Breast epithelium (tissue), 4 donors: ENCODE data around the gene ADGRG3. TPM values are rescaled to one million over a fixed set of nuclear protein-coding genes. Genes with fewer than 3 reads are reported as not detected.

Experiments used
- DNase-seq, 2 donors: peaks; one replicate each; pipeline ENCODE4 v3.0.0-alpha.2; 2019; ENCODE audit warnings: low spot score in 2 of 2
- H3K27ac ChIP-seq, 2 donors: fragments of 200-600 bp; sonication (generic) in 1 of 2; one replicate each; pipeline ENCODE4 v1.5.1; 2016 to 2019; ENCODE audit warnings: mild to moderate bottlenecking in 1 of 2
- H3K27me3 ChIP-seq, 2 donors: fragments of 200-600 bp; sonication (generic) in 1 of 2; one replicate each; pipeline versions ENCODE4 v1.5.1 to v1.6.0; 2017 to 2019; ENCODE audit warnings: control low read depth in 1 of 2, mild to moderate bottlenecking in 1 of 2
- H3K36me3 ChIP-seq: fragments of 200-600 bp; one replicate; pipeline ENCODE4 v1.5.1; 2019
- H3K4me1 ChIP-seq, 2 donors: fragments of 200-600 bp; sonication (generic); one replicate each; pipeline ENCODE4 v1.5.1; 2016 to 2019; ENCODE audit warnings: control low read depth in 1 of 2
- H3K4me3 ChIP-seq, 3 donors: fragments of 200-600 bp; sonication (generic); 1 replicate in 2 of 3; 2 replicates in 1 of 3; pipeline ENCODE4 v1.5.1; 2016 to 2019; ENCODE audit warnings: mild to moderate bottlenecking in 3 of 3, moderate library complexity in 2 of 3
- H3K9me3 ChIP-seq, 2 donors: fragments of 200-600 bp; sonication (generic) in 1 of 2; one replicate each; pipeline ENCODE4 v1.5.1; 2016 to 2019; ENCODE audit warnings: control low read depth in 1 of 2
- CTCF ChIP-seq, 3 donors: fragments of 450-650 bp; IDR thresholded peaks; one replicate each; pipeline ENCODE4 v1.5.1; 2016 to 2017; ENCODE audit warnings: antibody characterized with exemption in 3 of 3, mild to moderate bottlenecking in 3 of 3, moderate library complexity in 3 of 3
- POLR2A ChIP-seq: fragments of 450-650 bp; IDR thresholded peaks from one replicate; pipeline ENCODE4 v1.6.1; 2016; ENCODE audit warnings: antibody characterized with exemption, mild to moderate bottlenecking, moderate library complexity
- POLR2AphosphoS5 ChIP-seq, 3 donors: sonication (generic); formaldehyde crosslinking; IDR thresholded peaks; one replicate each; pipeline ENCODE4 v1.6.1; 2017; ENCODE audit warnings: antibody characterized with exemption in 3 of 3
- intact Hi-C: fragments of 100-400 bp; cut with DNase I; formaldehyde crosslinking; loops from one replicate; pipeline ENCODE4 v1.15.1; 2023; ENCODE audit warnings: low total_unique reads
- total RNA-seq, 3 donors: library from RNA; depleted of rRNA; stranded (reverse); fragments of >200 nt; gene quantifications; one replicate each; pipeline ENCODE4 v1.1.0, GENCODE V29; 2016

The ADGRG3 gene
- total RNA-seq, 3 donors from 2014 or later: 0.64 to 5.2 (median 1.6) TPM

DNA sequence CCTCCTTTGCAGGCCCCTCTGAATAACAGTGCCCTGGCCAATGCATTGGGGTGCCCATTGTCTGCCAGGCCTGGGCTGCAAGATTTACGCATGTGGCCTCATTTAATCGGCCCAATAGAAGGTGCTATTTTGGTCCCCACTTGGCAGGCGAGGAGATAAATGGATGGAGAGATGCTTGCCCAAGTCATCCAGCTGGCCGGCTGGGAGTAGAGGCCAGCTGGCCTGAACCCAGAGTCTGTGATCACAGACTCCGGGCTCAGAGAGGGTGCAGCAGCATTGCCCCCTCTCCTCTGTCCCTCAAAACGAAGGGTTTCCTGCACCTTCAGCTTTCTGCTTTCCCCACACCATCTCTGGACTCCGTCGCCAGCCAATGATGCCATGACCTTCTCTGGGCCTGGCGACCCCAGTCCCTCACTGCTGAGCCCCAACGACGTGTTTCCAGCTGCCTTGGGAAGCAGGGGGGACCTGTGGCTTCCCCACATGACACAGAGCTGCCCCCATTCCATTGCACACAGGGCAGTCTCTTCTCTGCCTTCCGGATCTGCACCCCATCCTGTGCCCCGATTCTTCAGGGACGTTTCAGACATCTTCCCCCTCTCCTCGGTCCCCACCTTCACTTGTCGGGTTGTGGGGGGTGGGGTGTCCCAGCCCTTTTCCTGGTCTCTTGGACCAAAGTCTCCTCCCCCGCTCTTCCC lies 43.2 kb upstream of the ADGRG3 start:
- Histone ChIP-seq H3K9me3 (no peaks in the 10 kb centered on the region), H3K36me3 (no peaks in the 10 kb centered on the region), H3K4me3 (no peak overlapping the region), H3K27ac (peak overlapping the region; percentile 36 to 92), H3K27me3 (no peaks in the 10 kb centered on the region), H3K4me1 (peaks cover 12 to 27% of the 10 kb centered on the region in 2 donors)
- intact Hi-C loops: no loop called here
- DNase-seq: no peak
- TF ChIP-seq POLR2A: no peak
- no peak for TF ChIP-seq CTCF (IDR thresholded peaks at IDR 0.05)
- TF ChIP-seq POLR2AphosphoS5 (IDR thresholded peaks at IDR 0.05): no peak

- peak overlapping the region; percentile 79 to 81 for H3K27ac ChIP-seq
- TF ChIP-seq POLR2AphosphoS5 (IDR thresholded peaks at IDR 0.05): no peak
- no peak overlapping the region for H3K4me3 ChIP-seq
- DNase-seq: no peak
- intact Hi-C loops: no loop called here
- H3K36me3 ChIP-seq: no peaks in the 10 kb centered on the region
- peaks cover 12 to 26% of the 10 kb centered on the region in 2 donors for H3K4me1 ChIP-seq
- no peaks in the 10 kb centered on the region for H3K27me3 ChIP-seq
- no peaks in the 10 kb centered on the region for H3K9me3 ChIP-seq
These were observed 41.5 kb upstream of the ADGRG3 start for GRCh38 chr16:57626420-57627170.

DNA sequence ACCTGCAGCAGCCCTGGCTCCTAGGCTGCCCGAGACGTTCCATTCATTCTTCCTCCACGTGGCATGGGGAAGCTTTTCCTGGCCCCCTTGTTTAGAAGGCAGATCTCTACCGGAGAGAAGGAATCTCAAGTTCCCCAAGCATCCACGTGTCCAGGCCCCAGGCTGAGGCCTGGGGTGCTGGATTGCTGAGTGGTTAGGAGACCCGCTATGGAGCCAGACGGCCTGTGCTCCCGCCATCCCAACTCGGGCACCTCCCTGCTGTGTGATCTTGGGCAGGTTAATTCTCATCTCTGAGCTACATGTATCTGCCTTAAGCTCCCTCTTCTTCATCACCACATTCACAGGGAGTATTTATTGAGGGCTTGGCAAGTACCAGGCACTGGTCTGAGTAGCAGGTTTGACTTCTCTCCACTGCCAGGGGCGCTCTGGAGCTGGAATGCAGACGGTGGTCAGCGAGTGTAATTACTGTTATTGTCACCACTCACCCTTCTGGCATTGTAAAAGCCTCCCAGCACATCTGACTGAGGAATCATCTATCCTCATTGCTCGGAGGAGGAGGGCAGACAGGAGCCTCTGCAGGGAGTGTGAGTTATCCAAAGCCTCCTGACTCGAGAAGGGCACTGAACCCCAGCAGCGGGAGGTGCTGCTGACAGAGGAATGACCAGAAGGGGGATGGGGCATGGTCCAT lies 40.8 kb upstream of the ADGRG3 start:
- intact Hi-C loops: no loop called here
- DNase-seq: peak in 1 of 2 donors; percentile 78
- Histone ChIP-seq H3K27ac (peak overlapping the region; percentile 79 to 81), H3K27me3 (no peaks in the 10 kb centered on the region), H3K4me3 (peak overlapping the region in 1 of 3 donors; percentile 61), H3K36me3 (no peaks in the 10 kb centered on the region), H3K4me1 (peaks cover 12 to 20% of the 10 kb centered on the region in 2 donors), H3K9me3 (no peaks in the 10 kb centered on the region)
- no peak for TF ChIP-seq POLR2A
- peak in 1 of 3 donors; percentile 24 for TF ChIP-seq CTCF (IDR thresholded peaks at IDR 0.05)
- peak in 1 of 3 donors; percentile 20 for TF ChIP-seq POLR2AphosphoS5 (IDR thresholded peaks at IDR 0.05)

- peak in 1 of 2 donors; percentile 81 for DNase-seq
- TF ChIP-seq POLR2A (no peak), POLR2AphosphoS5 (IDR thresholded peaks at IDR 0.05) (peak in 2 of 3 donors; percentile 46 to 53)
- H3K4me3 ChIP-seq: peak within 1 kb of the TSS; percentile 30 to 61 (median 37)
- H3K36me3 ChIP-seq: no peaks in the 10 kb centered on the region
- no peaks in the 10 kb centered on the region for H3K9me3 ChIP-seq
- intact Hi-C loops: no loop called here
- no peaks in the 10 kb centered on the region for H3K27me3 ChIP-seq
- peaks cover 8 to 15% of the 10 kb centered on the region in 2 donors for H3K4me1 ChIP-seq
- H3K27ac ChIP-seq: peak within 1 kb of the TSS; percentile 79 to 81
These were observed 39.9 kb upstream of the ADGRG3 start, which contains the start of gene ADGRG1 for GRCh38 chr16:57628008-57628781. TSS of gene ADGRG1 (plus strand) at chr16:57628630. CDS start at chr16:57650288, 21,658 bp downstream.

GRCh38 chr16:57628783-57629293 lies 39.3 kb upstream of the ADGRG3 start:
- Histone ChIP-seq H3K27me3 (no peaks in the 10 kb centered on the region), H3K27ac (peak overlapping the region; percentile 79 to 81), H3K4me1 (peaks cover 8 to 15% of the 10 kb centered on the region in 2 donors), H3K36me3 (no peaks in the 10 kb centered on the region), H3K4me3 (peak overlapping the region; percentile 30 to 61 (median 37)), H3K9me3 (no peaks in the 10 kb centered on the region)
- DNase-seq: no peak
- no peak for TF ChIP-seq CTCF (IDR thresholded peaks at IDR 0.05)
- no peak for TF ChIP-seq POLR2A
- TF ChIP-seq POLR2AphosphoS5 (IDR thresholded peaks at IDR 0.05): no peak
- intact Hi-C loops: no loop called here
